ENCODE results near the gene ABHD17C.
A peak's percentile ranks its signal among the peaks of the same experiment; 100 is the strongest.
"Not testable (repeated sequence)": the region's sequence is repeated elsewhere in the genome, so short reads cannot be mapped to it uniquely, and the experiment has no call there.

The ABHD17C gene
- total RNA-seq: 0.67 to 6.6 (median 4.7) reads per million in 9 experiments

- peak; percentile 25 to 33 (median 29) for DNase-seq
- Mint-ChIP-seq H3K4me1 (ENCODE audit: low read depth in 2 of 2) (peaks cover 13 to 30% of the 10 kb centered on the region in 2 donors), H3K27ac (peak within 1 kb of the TSS; percentile 87 to 89), H3K9me3 (no peaks in the 10 kb centered on the region), H3K36me3 (ENCODE audit: insufficient read depth) (no peaks in the 10 kb centered on the region), H3K27me3 (no peaks in the 10 kb centered on the region), H3K4me3 (peak within 1 kb of the TSS; percentile 89)
- peak; percentile 70 for ATAC-seq (replicated peaks)
Observed at GRCh38 chr15:80695099-80695910, at the start of gene ABHD17C. Gene ABHD17C (plus strand): TSS chr15:80695310. CDS start chr15:80695430, 120 bp downstream.

GRCh38 chr15:80645494-80646065 lies 49.5 kb upstream of the ABHD17C start:
- H3K9me3 Mint-ChIP-seq: no peaks in the 10 kb centered on the region
- no peak overlapping the region for H3K27ac Mint-ChIP-seq
- no peaks in the 10 kb centered on the region for H3K36me3 Mint-ChIP-seq (ENCODE audit: insufficient read depth)
- DNase-seq (no peak), ATAC-seq (replicated peaks) (no peak)
- peaks cover 6 to 31% of the 10 kb centered on the region in 2 donors for H3K27me3 Mint-ChIP-seq
- peaks cover 0 to 4% of the 10 kb centered on the region in 2 donors for H3K4me1 Mint-ChIP-seq (ENCODE audit: low read depth in 2 of 2)
- no peak overlapping the region for H3K4me3 Mint-ChIP-seq

- H3K9me3 Mint-ChIP-seq, DNase-seq: not testable (repeated sequence)
Observed at GRCh38 chr15:80647424-80647823, 47.7 kb upstream of the ABHD17C start.

GRCh38 chr15:80654299-80654698 lies 40.8 kb upstream of the ABHD17C start:
- DNase-seq: no peak
- H3K27me3 Mint-ChIP-seq: peaks cover 27 to 32% of the 10 kb centered on the region in 2 donors
- H3K4me3 Mint-ChIP-seq: no peak overlapping the region
- H3K36me3 Mint-ChIP-seq (ENCODE audit: insufficient read depth): no peaks in the 10 kb centered on the region
- H3K27ac Mint-ChIP-seq: no peak overlapping the region
- H3K9me3 Mint-ChIP-seq: peaks cover 5 to 8% of the 10 kb centered on the region in 2 donors
- no peaks in the 10 kb centered on the region for H3K4me1 Mint-ChIP-seq (ENCODE audit: low read depth in 2 of 2)
- no peak for ATAC-seq (replicated peaks)

More at GRCh38 chr15:80647424-80647823, 47.7 kb upstream of the ABHD17C start:
- not testable (repeated sequence) for H3K4me3 Mint-ChIP-seq; ATAC-seq (replicated peaks); H3K36me3 Mint-ChIP-seq (ENCODE audit: insufficient read depth); H3K27ac Mint-ChIP-seq; H3K4me1 Mint-ChIP-seq (ENCODE audit: low read depth in 2 of 2)
- H3K27me3 Mint-ChIP-seq: peaks cover 6 to 31% of the 10 kb centered on the region in 2 donors

- Mint-ChIP-seq H3K36me3 (ENCODE audit: insufficient read depth) (no peaks in the 10 kb centered on the region), H3K9me3 (no peaks in the 10 kb centered on the region), H3K4me1 (ENCODE audit: low read depth in 2 of 2) (no peaks in the 10 kb centered on the region), H3K27me3 (peaks cover 44 to 58% of the 10 kb centered on the region in 2 donors), H3K4me3 (no peak overlapping the region), H3K27ac (no peak overlapping the region)
- DNase-seq (no peak), ATAC-seq (replicated peaks) (no peak)
Observed at GRCh38 chr15:80659375-80659774, 35.7 kb upstream of the ABHD17C start.

GRCh38 chr15:80660119-80660518 lies 35.0 kb upstream of the ABHD17C start:
- Mint-ChIP-seq H3K27me3 (peaks cover 41 to 60% of the 10 kb centered on the region in 2 donors), H3K4me3 (no peak overlapping the region), H3K27ac (no peak overlapping the region), H3K36me3 (ENCODE audit: insufficient read depth) (no peaks in the 10 kb centered on the region), H3K4me1 (ENCODE audit: low read depth in 2 of 2) (no peaks in the 10 kb centered on the region), H3K9me3 (no peaks in the 10 kb centered on the region)
- ATAC-seq (replicated peaks) (no peak), DNase-seq (no peak)

GRCh38 chr15:80662129-80662528 lies 33.0 kb upstream of the ABHD17C start:
- Mint-ChIP-seq H3K9me3 (no peaks in the 10 kb centered on the region), H3K27ac (no peak overlapping the region), H3K27me3 (peaks cover 38 to 60% of the 10 kb centered on the region in 2 donors), H3K4me3 (no peak overlapping the region), H3K36me3 (ENCODE audit: insufficient read depth) (no peaks in the 10 kb centered on the region), H3K4me1 (ENCODE audit: low read depth in 2 of 2) (no peaks in the 10 kb centered on the region)
- ATAC-seq (replicated peaks) (no peak), DNase-seq (no peak)

GRCh38 chr15:80662757-80663553 lies 32.2 kb upstream of the ABHD17C start:
- no peak overlapping the region for H3K4me3 Mint-ChIP-seq
- no peaks in the 10 kb centered on the region for H3K36me3 Mint-ChIP-seq (ENCODE audit: insufficient read depth)
- ATAC-seq (replicated peaks): no peak
- H3K4me1 Mint-ChIP-seq (ENCODE audit: low read depth in 2 of 2): no peaks in the 10 kb centered on the region
- H3K27me3 Mint-ChIP-seq: peaks cover 34 to 54% of the 10 kb centered on the region in 2 donors
- no peak for DNase-seq
- no peaks in the 10 kb centered on the region for H3K9me3 Mint-ChIP-seq
- H3K27ac Mint-ChIP-seq: no peak overlapping the region

GRCh38 chr15:80665151-80665550 lies 30.0 kb upstream of the ABHD17C start:
- Mint-ChIP-seq H3K9me3 (no peaks in the 10 kb centered on the region), H3K36me3 (ENCODE audit: insufficient read depth) (no peaks in the 10 kb centered on the region), H3K27me3 (peaks cover 49 to 66% of the 10 kb centered on the region in 2 donors), H3K27ac (no peak overlapping the region), H3K4me1 (ENCODE audit: low read depth in 2 of 2) (no peaks in the 10 kb centered on the region), H3K4me3 (no peak overlapping the region)
- ATAC-seq (replicated peaks) (no peak), DNase-seq (no peak)

- DNase-seq (no peak), ATAC-seq (replicated peaks) (no peak)
- Mint-ChIP-seq H3K4me1 (ENCODE audit: low read depth in 2 of 2) (no peaks in the 10 kb centered on the region), H3K27me3 (peaks cover 48 to 60% of the 10 kb centered on the region in 2 donors), H3K9me3 (no peaks in the 10 kb centered on the region), H3K4me3 (no peak overlapping the region), H3K27ac (no peak overlapping the region), H3K36me3 (ENCODE audit: insufficient read depth) (no peaks in the 10 kb centered on the region)
Observed at GRCh38 chr15:80667936-80668335, 27.2 kb upstream of the ABHD17C start.

- Mint-ChIP-seq H3K4me3 (no peak overlapping the region), H3K27ac (no peak overlapping the region), H3K4me1 (ENCODE audit: low read depth in 2 of 2) (no peaks in the 10 kb centered on the region), H3K36me3 (ENCODE audit: insufficient read depth) (no peaks in the 10 kb centered on the region), H3K9me3 (no peaks in the 10 kb centered on the region), H3K27me3 (peaks cover 44 to 59% of the 10 kb centered on the region in 2 donors)
- no peak for DNase-seq
- ATAC-seq (replicated peaks): no peak
Observed at GRCh38 chr15:80668546-80669236, 26.4 kb upstream of the ABHD17C start.

- Mint-ChIP-seq H3K4me3 (no peak overlapping the region), H3K9me3 (no peaks in the 10 kb centered on the region), H3K36me3 (ENCODE audit: insufficient read depth) (no peaks in the 10 kb centered on the region), H3K27ac (no peak overlapping the region), H3K4me1 (ENCODE audit: low read depth in 2 of 2) (no peaks in the 10 kb centered on the region), H3K27me3 (peaks cover 35 to 53% of the 10 kb centered on the region in 2 donors)
- DNase-seq (no peak), ATAC-seq (replicated peaks) (no peak)
Observed at GRCh38 chr15:80669663-80670273, 25.3 kb upstream of the ABHD17C start.

All from effector memory CD8-positive, alpha-beta T cell (primary cell).